Muscle of leg (tissue), 11 donors: ENCODE measurements around the gene EIF4E2. TPM values are rescaled to one million over a fixed set of nuclear protein-coding genes. Genes with fewer than 3 reads are reported as not detected.

ENCODE experiments used
- DNase-seq: peaks from one replicate; pipeline ENCODE4 v3.0.0; 2013
- H3K27ac ChIP-seq: one replicate; pipeline ENCODE4 v1.5.1; 2013; ENCODE audit warnings: mild to moderate bottlenecking, low read length, control low read depth
- H3K27me3 ChIP-seq: one replicate; pipeline ENCODE4 v1.6.1; 2013; ENCODE audit warnings: low read length; ENCODE audit not compliant: control insufficient read depth, insufficient read depth
- H3K36me3 ChIP-seq: one replicate; pipeline ENCODE4 v1.6.1; 2013; ENCODE audit warnings: low read length; ENCODE audit not compliant: control insufficient read depth, insufficient read depth
- H3K4me1 ChIP-seq: one replicate; pipeline ENCODE4 v1.6.1; 2013; ENCODE audit warnings: low read length; ENCODE audit not compliant: control insufficient read depth, insufficient read depth
- H3K4me3 ChIP-seq: one replicate; pipeline ENCODE4 v1.5.1; 2013; ENCODE audit warnings: low read length, control low read depth
- H3K9me3 ChIP-seq: replicated peaks from 2 replicates; pipeline ENCODE4 v1.6.1; 2013; ENCODE audit warnings: low read depth, low read length; ENCODE audit not compliant: control insufficient read depth
- WGBS: methylation state at CpG from one replicate; pipeline ENCODE4 v1.1.5; 2013; ENCODE audit warnings: missing lambda C conversion rate; ENCODE audit not compliant: insufficient coverage; 5-methylcytosine and 5-hydroxymethylcytosine counted together
- polyA plus RNA-seq, 8 donors: library from polyadenylated mRNA; unstranded; fragments of 120-200 nt; gene quantifications; one replicate each; pipeline versions ENCODE4 v1.2.1 to v1.2.3, GENCODE V29; 2013; ENCODE audit warnings: inconsistent platforms in 1 of 8, low replicate concordance in 1 of 8; ENCODE audit not compliant: insufficient read length in 8 of 8, insufficient read depth in 1 of 8
- total RNA-seq: library from RNA; stranded (reverse); fragments of 120-200 nt; gene quantifications from one replicate; pipeline ENCODE4 v1.2.4, GENCODE V29; 2013

EIF4E2 gene
- total and polyA plus RNA-seq, 9 donors = 105 to 135 (median 117) TPM

DNA sequence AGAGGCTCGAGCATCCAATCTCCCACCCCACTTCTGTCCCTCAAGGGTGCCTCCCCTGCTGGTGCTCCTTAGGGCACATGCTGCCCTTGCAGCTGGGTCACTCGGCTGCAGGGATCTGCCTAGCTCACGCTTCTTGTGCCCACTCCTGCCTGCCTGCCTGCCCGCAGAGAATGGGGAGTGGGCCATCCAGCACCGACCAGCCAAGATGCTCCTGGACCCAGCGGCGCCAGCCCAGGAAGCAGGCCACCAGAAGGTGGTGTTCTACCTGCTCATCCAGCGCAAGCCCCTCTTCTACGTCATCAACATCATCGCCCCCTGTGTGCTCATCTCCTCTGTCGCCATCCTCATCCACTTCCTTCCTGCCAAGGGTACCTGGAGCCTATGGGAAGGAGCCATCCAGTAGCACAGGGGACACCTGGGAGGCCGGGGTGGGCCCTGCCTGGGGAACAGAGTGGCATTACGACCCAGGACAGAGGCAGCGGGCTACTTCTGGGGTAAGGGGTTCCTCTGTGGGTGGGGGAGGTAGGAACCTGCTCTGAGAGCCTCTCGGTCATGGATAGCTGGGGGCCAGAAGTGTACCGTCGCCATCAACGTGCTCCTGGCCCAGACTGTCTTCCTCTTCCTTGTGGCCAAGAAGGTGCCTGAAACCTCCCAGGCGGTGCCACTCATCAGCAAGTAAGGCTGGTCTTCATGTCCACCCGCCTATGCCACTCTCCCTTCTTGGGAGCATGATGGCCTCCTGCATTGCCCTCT, 7.6 kb upstream of the EIF4E2 start:
- H3K27ac ChIP-seq = no peak overlapping the region
- peaks cover 56% of the 10 kb centered on the region for H3K36me3 ChIP-seq
- no peaks in the 10 kb centered on the region for H3K27me3 ChIP-seq
- no peak for DNase-seq
- H3K9me3 ChIP-seq = no peaks in the 10 kb centered on the region
- no peak overlapping the region for H3K4me3 ChIP-seq
- H3K4me1 ChIP-seq = peaks cover 48% of the 10 kb centered on the region
- whole genome bisulfite sequencing = 84% methylated on average over 15 of the region's 20 CpGs

DNA sequence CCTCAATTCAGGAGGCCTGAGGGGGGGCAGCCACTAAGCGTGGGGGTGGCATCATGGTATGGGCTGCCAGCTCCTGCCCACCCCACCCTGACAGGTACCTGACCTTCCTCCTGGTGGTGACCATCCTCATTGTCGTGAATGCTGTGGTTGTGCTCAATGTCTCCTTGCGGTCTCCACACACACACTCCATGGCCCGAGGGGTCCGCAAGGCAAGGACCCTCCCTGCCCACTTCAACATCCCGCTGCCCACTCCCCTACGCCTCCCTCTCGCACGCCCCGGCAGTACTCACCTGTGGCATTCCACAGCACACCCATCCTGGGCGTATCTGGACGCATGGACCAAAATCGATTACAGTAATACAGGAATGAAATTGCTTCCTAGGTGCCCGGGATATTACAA, 7.0 kb upstream of the EIF4E2 start:
- Histone ChIP-seq H3K27ac (no peak overlapping the region), H3K27me3 (no peaks in the 10 kb centered on the region), H3K4me3 (no peak overlapping the region), H3K36me3 (peaks cover 57% of the 10 kb centered on the region), H3K4me1 (peaks cover 43% of the 10 kb centered on the region), H3K9me3 (peaks cover 2% of the 10 kb centered on the region)
- WGBS = 92% methylated on average over 4 of the region's 14 CpGs
- DNase-seq = no peak

DNA sequence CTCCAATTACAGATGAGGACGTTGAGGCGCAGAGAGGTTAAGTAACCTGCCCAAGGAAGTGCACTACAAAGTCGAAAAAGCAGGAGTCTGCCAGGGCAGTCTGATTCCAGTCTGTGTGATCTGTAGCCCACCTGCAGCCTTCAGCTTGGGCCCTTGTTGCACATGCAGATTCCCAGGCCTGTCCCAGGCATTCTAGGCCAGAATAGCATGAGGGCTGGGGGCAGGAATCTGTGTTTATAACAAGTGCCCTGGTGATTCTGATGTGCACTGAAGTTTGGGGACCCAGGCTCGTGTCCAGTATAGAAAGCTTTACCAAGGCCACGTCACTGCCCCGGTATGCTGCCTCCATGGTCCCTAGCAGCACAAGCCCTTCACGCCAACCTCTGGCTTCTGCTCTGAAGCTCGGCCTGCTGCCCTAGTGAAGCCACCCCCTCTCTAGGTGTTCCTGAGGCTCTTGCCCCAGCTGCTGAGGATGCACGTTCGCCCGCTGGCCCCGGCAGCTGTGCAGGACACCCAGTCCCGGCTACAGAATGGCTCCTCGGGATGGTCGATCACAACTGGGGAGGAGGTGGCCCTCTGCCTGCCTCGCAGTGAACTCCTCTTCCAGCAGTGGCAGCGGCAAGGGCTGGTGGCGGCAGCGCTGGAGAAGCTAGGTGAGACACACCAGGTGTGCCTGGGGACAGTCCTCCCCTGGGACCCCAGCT, 6.4 kb upstream of the EIF4E2 start:
- no peak overlapping the region for H3K4me3 ChIP-seq
- 97% methylated on average over 18 of the region's 19 CpGs for WGBS
- no peaks in the 10 kb centered on the region for H3K27me3 ChIP-seq
- H3K4me1 ChIP-seq = peaks cover 37% of the 10 kb centered on the region
- DNase-seq = no peak
- H3K27ac ChIP-seq = no peak overlapping the region
- peaks cover 6% of the 10 kb centered on the region for H3K9me3 ChIP-seq
- peaks cover 57% of the 10 kb centered on the region for H3K36me3 ChIP-seq

DNA sequence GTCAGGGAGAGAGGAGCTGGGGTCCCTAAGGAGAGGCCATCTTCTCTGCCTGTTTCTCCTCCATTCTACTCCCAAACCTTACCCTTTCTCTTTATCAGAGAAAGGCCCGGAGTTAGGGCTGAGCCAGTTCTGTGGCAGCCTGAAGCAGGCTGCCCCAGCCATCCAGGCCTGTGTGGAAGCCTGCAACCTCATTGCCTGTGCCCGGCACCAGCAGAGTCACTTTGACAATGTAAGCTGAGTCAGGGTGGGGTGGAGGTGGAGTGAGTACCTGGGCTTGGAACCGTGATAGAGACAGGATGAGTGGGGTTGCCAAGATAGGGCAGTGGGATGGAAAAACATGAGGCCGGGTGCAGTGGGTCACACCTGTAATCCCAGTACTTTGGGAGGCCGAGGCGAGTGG, 5.8 kb upstream of the EIF4E2 start:
- H3K4me1 ChIP-seq = peaks cover 33% of the 10 kb centered on the region
- H3K9me3 ChIP-seq = peaks cover 8% of the 10 kb centered on the region
- 85% methylated on average over 2 of the region's 6 CpGs for WGBS
- no peaks in the 10 kb centered on the region for H3K27me3 ChIP-seq
- no peak overlapping the region for H3K4me3 ChIP-seq
- peaks cover 57% of the 10 kb centered on the region for H3K36me3 ChIP-seq
- DNase-seq = no peak
- H3K27ac ChIP-seq = no peak overlapping the region

DNA sequence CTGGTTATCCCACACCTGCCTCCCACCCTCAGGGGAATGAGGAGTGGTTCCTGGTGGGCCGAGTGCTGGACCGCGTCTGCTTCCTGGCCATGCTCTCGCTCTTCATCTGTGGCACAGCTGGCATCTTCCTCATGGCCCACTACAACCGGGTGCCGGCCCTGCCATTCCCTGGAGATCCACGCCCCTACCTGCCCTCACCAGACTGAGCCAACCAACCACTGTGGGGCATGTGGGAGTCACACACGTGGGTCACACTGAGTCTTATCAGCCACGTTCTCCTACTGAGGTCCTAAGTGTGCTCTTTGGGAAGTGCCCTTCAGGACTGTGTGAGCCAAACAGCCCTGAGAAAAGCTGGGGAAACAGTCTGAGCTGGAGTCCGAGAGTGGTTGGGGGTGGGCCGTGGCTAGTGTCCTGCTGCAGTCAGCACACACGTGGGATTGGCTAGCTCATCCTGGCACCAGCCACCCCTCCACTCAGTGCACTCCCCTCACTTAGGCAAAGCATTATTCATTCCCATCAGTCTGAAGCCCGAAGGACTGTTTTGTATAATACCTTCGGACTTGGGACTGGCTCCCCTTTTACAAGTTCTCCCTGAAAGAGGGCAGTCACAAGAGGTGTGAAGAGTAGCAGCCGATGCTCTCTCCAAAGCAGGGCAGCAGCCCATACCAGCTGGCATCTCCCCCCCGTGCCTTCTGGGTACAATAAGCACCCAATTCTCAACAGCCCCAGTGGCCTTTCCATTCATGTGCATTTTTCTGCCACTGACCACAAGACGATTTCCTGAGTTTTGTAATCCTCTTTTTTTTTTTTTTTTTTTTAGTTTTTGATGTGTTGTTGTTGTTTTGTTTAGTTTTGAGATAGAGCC, 4.7 kb upstream of the EIF4E2 start:
- no peaks in the 10 kb centered on the region for H3K27me3 ChIP-seq
- no peak overlapping the region for H3K4me3 ChIP-seq
- no peak for DNase-seq
- peaks cover 24% of the 10 kb centered on the region for H3K4me1 ChIP-seq
- peaks cover 57% of the 10 kb centered on the region for H3K36me3 ChIP-seq
- H3K27ac ChIP-seq = no peak overlapping the region
- WGBS = 79% methylated on average over 10 of the region's 17 CpGs
- peaks cover 8% of the 10 kb centered on the region for H3K9me3 ChIP-seq

DNA sequence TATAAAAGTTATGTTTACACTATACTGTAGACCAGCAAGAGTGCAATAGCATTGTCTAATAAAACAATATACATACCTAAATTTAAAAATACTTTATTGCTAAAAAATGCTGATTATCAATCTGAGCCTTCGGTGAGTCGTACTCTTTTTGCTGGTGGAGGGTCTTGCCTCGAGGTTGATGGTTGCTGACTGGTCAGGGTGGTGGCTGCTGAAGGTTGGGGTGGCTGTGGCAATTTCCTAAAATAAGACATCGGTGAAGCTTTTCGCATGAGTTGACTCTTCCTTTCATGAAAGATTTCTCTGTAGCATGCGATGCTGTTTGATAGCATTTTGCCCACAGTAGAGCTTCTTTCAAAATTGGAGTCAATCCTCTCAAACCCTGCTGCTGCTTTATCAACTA, 2.5 kb upstream of the EIF4E2 start:
- Histone ChIP-seq H3K9me3 (peaks cover 8% of the 10 kb centered on the region), H3K36me3 (peaks cover 51% of the 10 kb centered on the region), H3K4me3 (no peak overlapping the region), H3K4me1 (peaks cover 11% of the 10 kb centered on the region), H3K27ac (no peak overlapping the region), H3K27me3 (no peaks in the 10 kb centered on the region)
- DNase-seq = no peak
- no CpG with 5 or more reads among the region's 6 CpGs for WGBS

DNA sequence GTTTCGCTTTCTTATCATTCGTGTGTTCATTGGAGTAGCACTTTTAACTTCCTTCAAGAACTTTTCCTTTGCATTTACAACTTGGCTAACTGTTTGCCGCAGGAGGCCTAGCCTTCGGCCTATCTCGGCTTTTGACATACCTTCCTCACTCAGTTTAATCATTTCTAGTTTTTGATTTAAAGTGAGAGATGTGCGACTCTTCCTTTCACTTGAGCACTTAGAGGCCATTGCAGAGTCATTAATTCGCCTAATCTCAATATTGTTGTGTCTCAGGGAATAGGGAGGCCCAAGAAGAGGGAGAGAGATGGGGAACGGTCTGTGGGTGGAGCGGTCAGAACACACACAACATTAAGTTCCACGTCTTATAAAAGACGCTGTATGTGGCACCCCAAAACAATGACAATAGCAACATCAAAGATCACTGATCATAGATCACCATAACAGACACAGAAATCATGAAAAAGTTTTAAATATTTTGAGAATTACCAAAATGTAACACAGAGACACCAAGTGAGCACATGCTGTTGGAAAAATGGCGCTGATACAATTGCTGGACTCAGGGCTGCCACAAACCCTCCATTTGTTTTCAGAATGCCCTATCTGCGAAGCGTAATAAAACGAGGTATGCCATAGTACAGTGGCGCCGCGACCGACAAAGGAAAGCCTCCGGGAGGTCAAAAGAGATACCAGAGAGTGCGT, 685 bp upstream of the EIF4E2 start:
- H3K36me3 ChIP-seq = peaks cover 38% of the 10 kb centered on the region
- H3K4me3 ChIP-seq = peak overlapping the region; percentile 92
- DNase-seq = no peak
- peak overlapping the region; percentile 98 for H3K27ac ChIP-seq
- H3K4me1 ChIP-seq = peaks cover 10% of the 10 kb centered on the region
- no peaks in the 10 kb centered on the region for H3K27me3 ChIP-seq
- 3% methylated on average over 10 of the region's 21 CpGs for WGBS
- peaks cover 8% of the 10 kb centered on the region for H3K9me3 ChIP-seq

DNA sequence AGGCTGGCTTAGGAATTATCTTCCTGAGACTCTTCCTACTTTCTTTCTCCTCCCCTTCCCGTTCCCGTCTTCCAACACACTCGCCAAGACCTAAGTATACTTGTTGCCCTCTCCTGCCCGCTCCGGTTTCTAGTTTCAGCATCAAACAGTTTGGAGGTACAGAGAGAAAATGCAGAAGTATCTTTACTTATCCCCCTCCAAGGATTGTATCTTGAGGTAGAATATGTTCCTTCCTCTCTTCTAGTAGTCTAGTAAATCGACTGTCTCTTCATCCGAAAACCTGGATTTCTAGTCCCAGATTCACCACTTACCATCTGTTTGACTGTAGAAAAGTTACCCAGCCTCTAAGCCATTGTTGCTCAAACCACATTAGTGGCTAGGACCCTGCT, 755 bp downstream of the EIF4E2 start:
- H3K4me1 ChIP-seq = peaks cover 10% of the 10 kb centered on the region
- peak overlapping the region; percentile 98 for H3K27ac ChIP-seq
- no CpG with 5 or more reads among the region's 7 CpGs for WGBS
- no peaks in the 10 kb centered on the region for H3K27me3 ChIP-seq
- DNase-seq = no peak
- H3K4me3 ChIP-seq = peak overlapping the region; percentile 92
- H3K36me3 ChIP-seq = peaks cover 36% of the 10 kb centered on the region
- peaks cover 8% of the 10 kb centered on the region for H3K9me3 ChIP-seq

DNA sequence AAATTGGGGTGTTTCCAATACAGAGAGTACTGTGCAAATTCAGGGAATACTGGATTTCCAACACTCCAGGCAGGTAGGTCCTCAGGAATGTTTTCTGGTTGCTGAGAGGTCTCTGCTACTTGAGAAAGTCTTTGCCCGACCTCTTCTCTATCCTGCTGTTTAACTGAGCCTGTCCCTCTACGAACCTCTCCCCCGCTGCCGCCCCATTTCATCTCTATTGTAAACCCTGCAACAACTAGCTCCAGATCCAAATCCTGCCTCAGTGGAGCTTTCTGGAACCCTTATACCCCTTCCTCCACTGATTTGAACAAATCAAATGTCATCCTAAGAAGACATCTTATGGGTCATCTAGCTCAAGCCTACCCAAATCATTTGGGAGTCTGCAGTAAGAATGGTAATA, 1.3 kb downstream of the EIF4E2 start:
- WGBS = 86% methylated on average over 4 of the region's 4 CpGs
- Histone ChIP-seq H3K36me3 (peaks cover 35% of the 10 kb centered on the region), H3K9me3 (peaks cover 8% of the 10 kb centered on the region), H3K4me3 (peak overlapping the region; percentile 92), H3K4me1 (peaks cover 10% of the 10 kb centered on the region), H3K27ac (peak overlapping the region; percentile 98), H3K27me3 (no peaks in the 10 kb centered on the region)
- DNase-seq = no peak
